ENCODE measurements around the gene IMPACT. TPM values are rescaled to one million over a fixed set of nuclear protein-coding genes. Genes with fewer than 3 reads are reported as not detected.

The IMPACT gene
- total and polyA plus RNA-seq, 2 of the 4 experiments (the other 2 are of a cell fraction) = 11.8 to 13.8 TPM

GRCh38 chr18:24378598-24378997 lies 47.9 kb upstream of the IMPACT start:
- no peak overlapping the region for H4K5ac ChIP-seq (ENCODE audit: low read depth, low read length)
- H3K9me3 ChIP-seq (ENCODE audit: control insufficient read depth, insufficient read depth, low read length) = no peaks in the 10 kb centered on the region
- H2BK5ac ChIP-seq (ENCODE audit: low read depth, low read length, poor library complexity, severe bottlenecking) = no peak overlapping the region
- 0 out of 4 replicates have a peak, but pooled peaks cover 0 to 3% of the 10 kb centered on the region in 2 experiments for H3K79me1 ChIP-seq (ENCODE audit: low read depth in 1 of 2, low read length in 2 of 2)
- no peaks in the 10 kb centered on the region for H3K27me3 ChIP-seq (ENCODE audit: control insufficient read depth, insufficient read depth, low read length)
- no peak overlapping the region for H3K4me3 ChIP-seq (ENCODE audit: insufficient read depth, low read depth, low read length)
- no peak overlapping the region for H3K14ac ChIP-seq (replicated peaks; ENCODE audit: low read depth, low read length)
- H3K23ac ChIP-seq (ENCODE audit: low read depth, low read length) = no peak overlapping the region; the same call in 1 of the 2 replicates
- no peak overlapping the region for H3K4ac ChIP-seq (ENCODE audit: low read depth, low read length)
- POLR2A ChIA-PET (ENCODE audit: unreplicated experiment) = no interaction called here
- no peak overlapping the region for H2BK120ac ChIP-seq (ENCODE audit: low read depth, low read length)
- H3K4me2 ChIP-seq (ENCODE audit: low read depth, low read length) = no peak overlapping the region
- H4K91ac ChIP-seq (ENCODE audit: insufficient read depth, low read depth, low read length) = no peak overlapping the region
- no peak overlapping the region for H2AK5ac ChIP-seq (ENCODE audit: low read depth, low read length)
- H4K20me1 ChIP-seq (ENCODE audit: insufficient read depth, low read length) = no peaks in the 10 kb centered on the region
- no peak for DNase-seq
- no peak overlapping the region for H2AFZ ChIP-seq (replicated peaks; ENCODE audit: low read length, poor library complexity)
- H2BK20ac ChIP-seq (ENCODE audit: low read depth, low read length) = no peak overlapping the region
- TF ChIP-seq RFX5 (IDR thresholded peaks at IDR 0.05; ENCODE audit: low read depth, low read length) (no peak), CTCF (conservative IDR thresholded peaks at IDR 0.05; ENCODE audit: low read depth, low read length) (no peak), CEBPB (IDR thresholded peaks at IDR 0.05; ENCODE audit: low read depth, low read length) (no peak), FOS (IDR thresholded peaks at IDR 0.05; ENCODE audit: low read depth, low read length) (no peak), MXI1 (IDR thresholded peaks at IDR 0.05; ENCODE audit: borderline replicate concordance, low read depth, low read length) (no peak), BHLHE40 (IDR thresholded peaks at IDR 0.05; ENCODE audit: low read depth, low read length) (no peak), USF2 (IDR thresholded peaks at IDR 0.05; ENCODE audit: low read depth, low read length) (no peak), NFE2L2 (IDR thresholded peaks at IDR 0.05; ENCODE audit: low read depth, low read length) (no peak), CHD1 (IDR thresholded peaks at IDR 0.05; ENCODE audit: low read depth, low read length) (no peak)
- dilution Hi-C loops (cut with HindIII; ENCODE audit: low sequenced_read_pairs, unreplicated experiment) (no loop called here), in situ Hi-C loops (cut with MboI; ENCODE audit: low sequenced_read_pairs) (no loop called here), intact Hi-C loops (cut with micrococcal nuclease) (no loop called here)
- H3K18ac ChIP-seq (ENCODE audit: low read depth, low read length) = no peak overlapping the region
- no TSS peak for BruUV-seq (replicated peaks)
- H3K27ac ChIP-seq (ENCODE audit: insufficient read depth, low read length) = no peak overlapping the region
- CTCF ChIA-PET = interaction anchor here (1.3 kb wide), 1 partner anchor 19 kb away, joined by 3 read pairs; no protein-coding TSS in a partner anchor
- H3K56ac ChIP-seq (ENCODE audit: extremely low read depth, insufficient read depth, low read length) = no peak overlapping the region
- no CpG with 5 or more reads among the region's 1 CpG for WGBS, 2 experiments (ENCODE audit: extremely low coverage in 2 of 2, insufficient read length in 1 of 2)
- H4K8ac ChIP-seq (ENCODE audit: low read depth in 2 of 2, low read length in 2 of 2) = no peak overlapping the region
- H3K36me3 ChIP-seq (ENCODE audit: control insufficient read depth, insufficient read depth, low read length) = no peaks in the 10 kb centered on the region; the same call in 1 of the 2 replicates
- peaks cover 1% of the 10 kb centered on the region for H3K4me1 ChIP-seq (ENCODE audit: control insufficient read depth, insufficient read depth, low read length)
- ATAC-seq (ENCODE audit: low read depth) = no peak
- H2BK15ac ChIP-seq (ENCODE audit: low read depth, low read length) = no peak overlapping the region
- H3K9me1 ChIP-seq (ENCODE audit: insufficient read depth, low read length) = peaks cover 10% of the 10 kb centered on the region
- no peak overlapping the region for H3K9ac ChIP-seq (ENCODE audit: low read depth, low read length)
- no peak overlapping the region for H2AK9ac ChIP-seq (replicated peaks; ENCODE audit: low read depth, low read length, poor library complexity)
